Sigmoid colon (tissue), 7 donors: Measurements from ENCODE around the gene TEX48. TPM values are rescaled to one million over a fixed set of nuclear protein-coding genes. Genes with fewer than 3 reads are reported as not detected.

Experiments
- DNase-seq: peaks from one replicate; pipeline ENCODE4 v3.0.0-alpha.2; 2019
- H3K27ac ChIP-seq, 4 donors: fragments of 200-600 bp; sonication (generic); one replicate each; pipeline ENCODE4 v1.5.1; 2016 to 2019; ENCODE audit warnings: mild to moderate bottlenecking in 1 of 4
- H3K27me3 ChIP-seq, 3 donors: fragments of 200-600 bp; sonication (generic); one replicate each; pipeline ENCODE4 v1.5.1; 2019; ENCODE audit warnings: mild to moderate bottlenecking in 1 of 3
- H3K36me3 ChIP-seq, 4 donors: fragments of 200-600 bp; sonication (generic); one replicate each; pipeline ENCODE4 v1.5.1; 2016 to 2019
- H3K4me1 ChIP-seq, 4 donors: fragments of 200-600 bp; sonication (generic); one replicate each; pipeline ENCODE4 v1.5.1; 2017 to 2019
- H3K4me3 ChIP-seq, 4 donors: fragments of 200-600 bp; sonication (generic); one replicate each; pipeline ENCODE4 v1.5.1; 2017 to 2019; ENCODE audit warnings: mild to moderate bottlenecking in 2 of 4, moderate library complexity in 1 of 4
- H3K9me3 ChIP-seq, 4 donors: fragments of 200-600 bp in 3 of 4; sonication (generic) in 3 of 4; one replicate each; pipeline versions ENCODE4 v1.5.1 to v1.6.1; 2013 to 2019
- EP300 ChIP-seq, 4 donors: sonication (generic); formaldehyde crosslinking; IDR thresholded peaks; one replicate each; pipeline ENCODE4 v1.6.1; 2017; ENCODE audit warnings: antibody characterized with exemption in 4 of 4
- POLR2A ChIP-seq, 2 donors: fragments of 450-650 bp; IDR thresholded peaks; one replicate each; pipeline ENCODE4 v1.6.1; 2016; ENCODE audit warnings: antibody characterized with exemption in 2 of 2, mild to moderate bottlenecking in 2 of 2, moderate library complexity in 2 of 2
- POLR2AphosphoS5 ChIP-seq, 4 donors: sonication (generic); formaldehyde crosslinking; IDR thresholded peaks; one replicate each; pipeline ENCODE4 v1.6.1; 2017; ENCODE audit warnings: antibody characterized with exemption in 4 of 4
- WGBS, 2 donors: extraction: QIAGEN DNeasy Blood & Tissue Kit; methylation state at CpG; one replicate each; pipeline ENCODE4 v1.1.7; 2013; 5-methylcytosine and 5-hydroxymethylcytosine counted together
- intact Hi-C: fragments of 100-400 bp; cut with DNase I; formaldehyde crosslinking; loops from one replicate; pipeline ENCODE4 v1.15.1; 2023
- polyA plus RNA-seq, 3 donors: library from polyadenylated mRNA; stranded (reverse); fragments of 200-250 nt; gene quantifications; one replicate each; pipeline ENCODE4 v1.2.3, GENCODE V29; 2013
- total RNA-seq, 4 donors: library from RNA; depleted of rRNA; stranded (reverse); fragments of >200 nt; gene quantifications; one replicate each; pipeline ENCODE4 v1.1.0, GENCODE V29; 2016
- TF ChIP-seq, protein P1 (sequence below), 4 experiments: fragments of 450-650 bp in 3 of 4; fragments of 200-600 bp in 1 of 4; IDR thresholded peaks; one replicate each; pipeline ENCODE4 v1.5.1; 2016 to 2019; ENCODE audit warnings: antibody characterized with exemption in 4 of 4, mild to moderate bottlenecking in 3 of 4, moderate library complexity in 2 of 4
- donor health status: healthy with polysubstance abuse.
- donor health status: Bipolar disorder and iron deficiency.
- donor health status: healthy.

Gene TEX48
- total and polyA plus RNA-seq, 7 donors, result not detected

DNA sequence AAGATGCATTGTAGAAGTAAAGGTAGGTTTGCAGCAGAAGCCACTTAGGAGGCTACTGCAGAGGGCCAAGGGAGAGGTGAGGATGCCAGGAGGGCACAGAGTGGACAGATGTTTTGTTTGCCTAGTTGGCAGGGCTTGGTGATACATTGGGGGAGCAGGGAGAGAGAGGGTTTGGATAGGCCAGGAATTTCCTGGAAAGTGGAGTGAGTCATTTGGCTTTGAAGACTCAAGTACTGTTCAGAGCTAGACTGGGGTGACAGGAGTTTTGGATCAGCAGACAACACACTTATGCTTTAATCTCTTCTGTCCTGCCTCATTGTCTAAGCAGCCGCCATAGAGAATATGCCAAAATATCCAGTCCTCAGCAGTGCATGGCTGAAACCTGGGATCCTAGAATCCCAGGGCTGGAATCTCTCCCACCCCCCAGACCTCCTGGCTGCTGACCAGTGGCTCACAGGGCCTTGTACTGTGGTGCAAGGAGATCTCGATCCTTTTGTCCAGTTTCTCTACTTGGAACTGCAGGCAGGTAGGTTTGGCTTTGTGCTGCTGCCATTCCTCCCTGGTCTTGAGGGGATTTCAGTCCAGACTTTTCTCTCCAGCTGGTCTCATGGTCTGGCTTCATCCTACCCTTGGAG is 59.9 kb downstream of the TEX48 start:
- H3K4me3 ChIP-seq, result no peak overlapping the region
- peak overlapping the region in 2 of 4 donors; percentile 45 to 64 for H3K27ac ChIP-seq
- intact Hi-C loops, result no loop called here
- H3K27me3 ChIP-seq, result no peaks in the 10 kb centered on the region
- H3K36me3 ChIP-seq, result peaks cover 0 to 53% (median 7%) of the 10 kb centered on the region in 4 donors
- DNase-seq, result no peak
- TF ChIP-seq, protein P1, sequence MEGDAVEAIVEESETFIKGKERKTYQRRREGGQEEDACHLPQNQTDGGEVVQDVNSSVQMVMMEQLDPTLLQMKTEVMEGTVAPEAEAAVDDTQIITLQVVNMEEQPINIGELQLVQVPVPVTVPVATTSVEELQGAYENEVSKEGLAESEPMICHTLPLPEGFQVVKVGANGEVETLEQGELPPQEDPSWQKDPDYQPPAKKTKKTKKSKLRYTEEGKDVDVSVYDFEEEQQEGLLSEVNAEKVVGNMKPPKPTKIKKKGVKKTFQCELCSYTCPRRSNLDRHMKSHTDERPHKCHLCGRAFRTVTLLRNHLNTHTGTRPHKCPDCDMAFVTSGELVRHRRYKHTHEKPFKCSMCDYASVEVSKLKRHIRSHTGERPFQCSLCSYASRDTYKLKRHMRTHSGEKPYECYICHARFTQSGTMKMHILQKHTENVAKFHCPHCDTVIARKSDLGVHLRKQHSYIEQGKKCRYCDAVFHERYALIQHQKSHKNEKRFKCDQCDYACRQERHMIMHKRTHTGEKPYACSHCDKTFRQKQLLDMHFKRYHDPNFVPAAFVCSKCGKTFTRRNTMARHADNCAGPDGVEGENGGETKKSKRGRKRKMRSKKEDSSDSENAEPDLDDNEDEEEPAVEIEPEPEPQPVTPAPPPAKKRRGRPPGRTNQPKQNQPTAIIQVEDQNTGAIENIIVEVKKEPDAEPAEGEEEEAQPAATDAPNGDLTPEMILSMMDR (IDR thresholded peaks at IDR 0.05), result no peak
- TF ChIP-seq POLR2AphosphoS5 (IDR thresholded peaks at IDR 0.05), result peak in 2 of 4 donors; percentile 26 to 34
- H3K4me1 ChIP-seq, result peaks cover 0 to 17% (median 12%) of the 10 kb centered on the region in 4 donors
- WGBS, 2 donors, result 84 to 88% methylated on average over 2 of the region's 2 CpGs
- no peaks in the 10 kb centered on the region for H3K9me3 ChIP-seq

DNA sequence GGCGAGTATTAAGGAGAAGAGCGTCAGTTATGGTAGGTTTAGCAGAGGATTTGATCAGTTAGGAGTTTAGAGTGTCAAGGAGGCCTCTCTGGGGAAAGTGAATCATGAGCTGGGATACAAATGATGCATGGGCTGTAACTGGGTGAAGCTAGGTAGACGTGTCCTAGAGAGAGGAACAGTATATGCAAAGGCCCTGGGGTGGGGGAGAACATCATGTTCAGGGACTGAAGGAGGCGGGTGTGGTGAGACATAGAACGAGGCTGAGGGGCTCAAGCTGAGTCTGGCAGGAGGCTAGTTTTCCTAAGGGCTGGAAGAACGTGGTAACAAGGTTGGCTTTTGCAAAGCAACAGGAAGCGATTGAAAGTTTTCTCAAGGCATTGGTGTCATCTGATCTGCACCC is 60.4 kb downstream of the TEX48 start:
- DNase-seq, result no peak
- Histone ChIP-seq H3K4me3 (no peak overlapping the region), H3K9me3 (no peaks in the 10 kb centered on the region), H3K27ac (peak overlapping the region in 2 of 4 donors; percentile 45 to 64), H3K36me3 (peaks cover 0 to 48% (median 2%) of the 10 kb centered on the region in 4 donors), H3K27me3 (no peaks in the 10 kb centered on the region), H3K4me1 (peaks cover 0 to 22% (median 12%) of the 10 kb centered on the region in 4 donors)
- no peak for TF ChIP-seq EP300 (IDR thresholded peaks at IDR 0.05)
- TF ChIP-seq, protein P1 (IDR thresholded peaks at IDR 0.05), result no peak
- no peak for TF ChIP-seq POLR2AphosphoS5 (IDR thresholded peaks at IDR 0.05)
- no peak for TF ChIP-seq POLR2A (IDR thresholded peaks at IDR 0.05)
- intact Hi-C loops, result no loop called here
- 89 to 91% methylated on average over 7 of the region's 7 CpGs for WGBS, 2 donors

DNA sequence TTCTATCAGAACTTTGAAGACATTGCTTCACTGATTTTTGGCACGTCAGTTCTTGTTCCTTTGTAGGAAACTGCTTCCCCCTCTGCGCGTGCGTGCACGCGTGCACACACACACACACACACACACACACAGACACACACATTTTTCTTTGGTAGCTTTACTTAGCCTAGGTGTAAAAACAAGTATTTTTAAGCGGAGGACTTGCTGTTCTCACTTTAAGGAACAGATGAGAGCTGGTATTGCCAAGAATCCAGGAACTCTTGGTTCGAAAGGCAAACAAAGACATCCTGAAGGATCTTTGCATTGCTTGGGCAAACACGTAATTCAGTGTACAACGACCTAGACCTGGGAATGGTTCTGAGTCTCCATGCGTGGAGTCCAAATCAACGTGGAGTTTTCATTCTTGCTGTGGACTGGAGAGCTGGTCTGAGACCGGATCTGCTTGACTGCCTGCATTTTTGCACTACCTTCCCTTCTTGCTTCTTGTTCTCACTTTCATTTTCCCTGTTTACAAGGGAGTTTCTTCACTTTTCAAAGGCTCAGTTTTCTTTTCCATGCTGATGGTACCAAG is 62.7 kb downstream of the TEX48 start:
- no peaks in the 10 kb centered on the region for H3K9me3 ChIP-seq
- H3K4me3 ChIP-seq, result no peak overlapping the region
- intact Hi-C loops, result no loop called here
- H3K27me3 ChIP-seq, result no peaks in the 10 kb centered on the region
- H3K4me1 ChIP-seq, result peaks cover 0 to 24% (median 12%) of the 10 kb centered on the region in 4 donors
- H3K36me3 ChIP-seq, result peaks cover 0 to 33% (median 0%) of the 10 kb centered on the region in 4 donors
- H3K27ac ChIP-seq, result peak overlapping the region in 3 of 4 donors; percentile 33 to 54 (median 48)
- WGBS, 2 donors, result 46 to 55% methylated on average over 13 of the region's 13 CpGs
- no peak for DNase-seq
- TF ChIP-seq, protein P1 (IDR thresholded peaks at IDR 0.05), result no peak
- TF ChIP-seq POLR2A (IDR thresholded peaks at IDR 0.05) (no peak), EP300 (IDR thresholded peaks at IDR 0.05) (no peak), POLR2AphosphoS5 (IDR thresholded peaks at IDR 0.05) (no peak)

DNA sequence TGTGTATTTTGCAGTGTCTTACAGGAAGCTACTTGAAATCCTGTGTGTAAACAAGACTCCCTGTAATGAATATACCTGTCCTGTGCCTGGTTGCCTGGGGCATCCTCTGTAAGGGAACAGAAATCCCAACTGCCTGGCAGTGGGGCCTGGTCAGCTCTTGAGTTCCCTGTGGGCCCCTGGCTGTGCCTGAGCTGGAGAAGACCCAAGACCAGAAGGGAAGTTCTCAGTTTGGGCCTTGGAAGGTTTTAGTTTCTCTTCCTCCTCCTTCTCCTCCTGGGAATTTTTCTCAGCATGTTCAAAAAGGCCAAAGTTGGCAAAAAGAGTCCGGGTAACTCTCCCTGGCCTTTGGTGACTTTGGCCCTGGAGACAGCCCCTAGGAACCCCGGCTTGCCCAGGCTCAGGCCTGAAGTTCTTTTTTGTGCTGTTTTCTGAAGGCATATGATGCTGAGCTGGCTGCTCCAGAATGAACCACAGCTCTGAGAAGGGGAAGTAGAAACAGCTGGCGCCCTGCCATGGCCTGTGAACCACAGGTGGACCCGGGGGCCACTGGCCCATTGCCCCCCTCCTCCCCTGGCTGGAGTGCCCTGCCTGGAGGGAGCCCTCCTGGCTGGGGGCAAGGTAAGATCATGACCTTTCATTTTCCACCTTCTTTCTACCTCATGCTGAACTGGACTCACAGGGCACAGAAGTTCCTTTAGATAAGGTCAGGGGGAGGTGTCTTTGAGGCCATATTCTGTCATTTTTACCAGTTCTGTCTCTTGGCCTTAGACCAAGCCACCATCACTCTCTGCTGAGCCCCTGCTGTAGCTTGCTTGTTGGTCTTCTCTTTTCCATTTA is 65.1 kb downstream of the TEX48 start:
- TF ChIP-seq POLR2A (IDR thresholded peaks at IDR 0.05) (no peak), EP300 (IDR thresholded peaks at IDR 0.05) (no peak), POLR2AphosphoS5 (IDR thresholded peaks at IDR 0.05) (no peak)
- TF ChIP-seq, protein P1 (IDR thresholded peaks at IDR 0.05), result no peak
- intact Hi-C loops, result no loop called here
- peaks cover 0 to 37% (median 24%) of the 10 kb centered on the region in 4 donors for H3K4me1 ChIP-seq
- no peak overlapping the region for H3K4me3 ChIP-seq
- peak overlapping the region in 3 of 4 donors; percentile 4 to 19 (median 7) for H3K27ac ChIP-seq
- H3K9me3 ChIP-seq, result no peaks in the 10 kb centered on the region
- 40 to 62% methylated on average over 4 of the region's 4 CpGs for WGBS, 2 donors
- DNase-seq, result peak; percentile 81
- no peaks in the 10 kb centered on the region for H3K27me3 ChIP-seq
- H3K36me3 ChIP-seq, result peaks cover 0 to 29% (median 0%) of the 10 kb centered on the region in 4 donors

Other genes with a start within 250 kb of the TEX48 start
- 1 to 10 TPM; 4.6 to 7.8 (median 6.3) TPM for gene WHRN, start 176.7 kb downstream of the TEX48 start, total RNA-seq
- gene WHRN, start 176.7 kb downstream of the TEX48 start, polyA plus RNA-seq, result 1 to 10 TPM in 2 of 3 donors, under 1 TPM in 1; 0.60 to 6.4 (median 1.4) TPM
- gene ATP6V1G1, start 94.4 kb downstream of the TEX48 start, total RNA-seq, result 100 to 1,000 TPM; 124 to 185 (median 155) TPM
- gene ATP6V1G1, start 94.4 kb downstream of the TEX48 start, polyA plus RNA-seq, result 100 to 1,000 TPM; 114 to 256 (median 236) TPM
- gene TMEM268, start 70.9 kb downstream of the TEX48 start, total RNA-seq, result 10 to 100 TPM in 3 of 4 donors, 1 to 10 TPM in 1; 7.9 to 28.5 (median 10.3) TPM
- gene TMEM268, start 70.9 kb downstream of the TEX48 start, polyA plus RNA-seq, result 1 to 10 TPM; 3.0 to 9.3 (median 3.0) TPM
- gene TEX53, start 24.4 kb downstream of the TEX48 start, total RNA-seq, result not detected
- gene TEX53, start 24.4 kb downstream of the TEX48 start, polyA plus RNA-seq, result not detected
- 10 to 100 TPM in 2 of 4 donors, 1 to 10 TPM in 2; 2.3 to 13.2 (median 10.1) TPM for gene TNFSF15, start 123.8 kb upstream of the TEX48 start, total RNA-seq
- gene TNFSF15, start 123.8 kb upstream of the TEX48 start, polyA plus RNA-seq, result 1 to 10 TPM in 1 of 3 donors, under 1 TPM in 2; 0.60 to 1.5 (median 0.92) TPM
- 1 to 10 TPM; 1.4 to 3.0 (median 1.9) TPM for gene TNFSF8, start 248.4 kb upstream of the TEX48 start, total RNA-seq
- gene TNFSF8, start 248.4 kb upstream of the TEX48 start, polyA plus RNA-seq, result 10 to 100 TPM in 1 of 3 donors, 1 to 10 TPM in 1, under 1 TPM in 1; 0.60 to 11.7 (median 1.4) TPM